Right ventricle myocardium superior (tissue), 1 donor: ENCODE results near the gene EFS. TPM values are rescaled to one million over a fixed set of nuclear protein-coding genes. Genes with fewer than 3 reads are reported as not detected.
A peak's percentile ranks its signal among the peaks of the same experiment; 100 is the strongest.

Experiments
- ATAC-seq: fragments of 200-7000 bp; cut with Tn5 transposase; one replicate; pipeline ENCODE4 v1.9.1; 2020; ENCODE audit warnings: mild to moderate bottlenecking; ENCODE audit not compliant: poor library complexity
- DNase-seq: peaks from one replicate; pipeline ENCODE4 v3.0.0-alpha.2; 2020
- intact Hi-C: fragments of 100-400 bp; cut with DNase I; formaldehyde crosslinking; loops from one replicate; pipeline ENCODE4 v1.11.2; 2022
- total RNA-seq: library from RNA; stranded (reverse); fragmentation: NEBNext Ultra II Directional; extraction: Animal tissue kit (Norgen Biotek cat#: 25700); gene quantifications from one replicate; pipeline ENCODE4 v1.2.1, GENCODE V29; 2021
- donor health status: DM: no; HTN: yes; CAD: no; lungs with severe emphysema.

EFS gene
- total RNA-seq, 1 donor from 2014 or later = 3.2 TPM

- DNase-seq (no peak), ATAC-seq (no peak)
- intact Hi-C loops = loop anchor here (5.0 kb wide), 1 partner anchor 55 kb away; no protein-coding TSS in a partner anchor
Measured at GRCh38 chr14:23381871-23382270, 16.9 kb upstream of the EFS start.

GRCh38 chr14:23380976-23381375, 16.0 kb upstream of the EFS start:
- no peak for ATAC-seq
- no peak for DNase-seq
- intact Hi-C loops = loop anchor here (5.0 kb wide), 1 partner anchor 54 kb away; no protein-coding TSS in a partner anchor

GRCh38 chr14:23380197-23380914, 15.4 kb upstream of the EFS start:
- intact Hi-C loops = loop anchor here (5.0 kb wide), 1 partner anchor 53 kb away; no protein-coding TSS in a partner anchor

GRCh38 chr14:23379366-23380196, 14.6 kb upstream of the EFS start:
- ATAC-seq (peak; percentile 37), DNase-seq (peak; percentile 76)
- intact Hi-C loops = loop anchor here (5.0 to 10.0 kb wide), 2 partner anchors 52 to 115 kb away; no protein-coding TSS in a partner anchor

More at GRCh38 chr14:23380197-23380914, 15.4 kb upstream of the EFS start:
- DNase-seq (no peak), ATAC-seq (peak; percentile 6)

- ATAC-seq = peak; percentile 6
- no peak for DNase-seq
- intact Hi-C loops = loop anchor here (10.0 kb wide), 1 partner anchor 114 kb away; no protein-coding TSS in a partner anchor
Measured at GRCh38 chr14:23378612-23379220, 13.7 kb upstream of the EFS start.

- no peak for ATAC-seq
- intact Hi-C loops = loop anchor here (10.0 kb wide), 1 partner anchor 113 kb away; no protein-coding TSS in a partner anchor
- DNase-seq = no peak
Measured at GRCh38 chr14:23377573-23378563, 12.9 kb upstream of the EFS start.

GRCh38 chr14:23377198-23377550, 12.2 kb upstream of the EFS start:
- DNase-seq (no peak), ATAC-seq (no peak)
- intact Hi-C loops = loop anchor here (10.0 kb wide), 1 partner anchor 112 kb away; no protein-coding TSS in a partner anchor

- intact Hi-C loops = loop anchor here (10.0 kb wide), 1 partner anchor 112 kb away; no protein-coding TSS in a partner anchor
- peak; percentile 3 for ATAC-seq
- DNase-seq = peak; percentile 64
Measured at GRCh38 chr14:23376482-23377197, 11.7 kb upstream of the EFS start, which contains the start of gene CMTM5. Gene CMTM5 (plus strand): TSS chr14:23377046. CDS start chr14:23377252, 206 bp downstream.

- ATAC-seq (no peak), DNase-seq (no peak)
- intact Hi-C loops = loop anchor here (10.0 kb wide), 1 partner anchor 111 kb away; no protein-coding TSS in a partner anchor
Measured at GRCh38 chr14:23375527-23376251, 10.7 kb upstream of the EFS start.

GRCh38 chr14:23373041-23373440, 8.1 kb upstream of the EFS start:
- no peak for DNase-seq
- ATAC-seq = no peak
- intact Hi-C loops = loop anchor here (10.0 kb wide), 1 partner anchor 108 kb away; no protein-coding TSS in a partner anchor

- intact Hi-C loops = loop anchor here (10.0 kb wide), 1 partner anchor 108 kb away; no protein-coding TSS in a partner anchor
- ATAC-seq (no peak), DNase-seq (no peak)
Measured at GRCh38 chr14:23372509-23372908, 7.5 kb upstream of the EFS start, which contains the start of gene IL25. Gene IL25 (plus strand): TSS chr14:23372809.

- ATAC-seq (no peak), DNase-seq (no peak)
- intact Hi-C loops = loop anchor here (10.0 kb wide), 1 partner anchor 107 kb away; no protein-coding TSS in a partner anchor
Measured at GRCh38 chr14:23371865-23372264, 6.9 kb upstream of the EFS start.

- no peak for ATAC-seq
- no peak for DNase-seq
- intact Hi-C loops = loop anchor here (10.0 kb wide), 1 partner anchor 105 kb away; no protein-coding TSS in a partner anchor
Measured at GRCh38 chr14:23370221-23370620, 5.2 kb upstream of the EFS start.

- intact Hi-C loops = no loop called here
- peak; percentile 82 for DNase-seq
- peak; percentile 67 for ATAC-seq
Measured at GRCh38 chr14:23366426-23366921, 1.5 kb upstream of the EFS start.

- intact Hi-C loops = no loop called here
- peak; percentile 57 for DNase-seq
- ATAC-seq = peak; percentile 81
Measured at GRCh38 chr14:23365732-23366425, 907 bp upstream of the EFS start.
